ENCODE results near the gene ARID1A. TPM values are rescaled to one million over a fixed set of nuclear protein-coding genes. Genes with fewer than 3 reads are reported as not detected.
"Not testable (repeated sequence)": the region's sequence is repeated elsewhere in the genome, so short reads cannot be mapped to it uniquely, and the experiment has no call there.

ARID1A gene
- polyA plus RNA-seq, 3 donors, result 6.6 to 84.4 (median 9.5) TPM

DNA sequence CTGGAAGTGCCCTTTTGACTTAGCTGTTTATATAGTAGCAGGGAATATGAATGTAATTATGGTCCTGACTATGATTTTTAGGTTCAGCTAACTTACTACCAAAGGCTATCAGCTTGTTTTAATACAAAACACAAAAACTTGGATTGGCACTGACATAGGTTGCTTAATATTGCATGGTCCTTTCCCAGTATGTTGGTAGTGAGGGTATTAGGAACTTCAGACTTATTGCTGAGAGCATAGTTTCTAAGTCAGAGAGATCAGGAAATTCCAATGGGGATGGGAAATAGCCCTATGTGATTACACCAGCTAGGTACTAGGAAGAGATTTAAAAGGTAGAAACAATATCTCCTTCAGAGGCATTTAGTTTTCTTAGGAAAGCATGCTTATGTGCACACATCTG is 7.7 kb downstream of the ARID1A start:
- no peaks in the 10 kb centered on the region for H3K27me3 ChIP-seq (ENCODE audit: control insufficient read depth in 2 of 2, insufficient read depth in 2 of 2, low read length in 2 of 2)
- no peak overlapping the region for H3K4me2 ChIP-seq (replicated peaks; ENCODE audit: extremely low read depth, low read length, poor library complexity, severe bottlenecking)
- H4K20me1 ChIP-seq (ENCODE audit: insufficient read depth, low read length), result peaks cover 100% of the 10 kb centered on the region
- Mint-ChIP-seq H3K4me3 (no peak overlapping the region), H3K36me3 (peaks cover 5 to 17% of the 10 kb centered on the region in 2 donors), H3K9me3 (no peaks in the 10 kb centered on the region), H3K4me1 (peaks cover 31% of the 10 kb centered on the region), H3K27ac (no peak overlapping the region), H3K27me3 (ENCODE audit: low read depth in 3 of 3) (peaks cover 0 to 2% (median 0%) of the 10 kb centered on the region in 3 donors)
- no peak overlapping the region for H3K4me3 ChIP-seq (replicated peaks in 1 of 3; ENCODE audit: low read depth in 2 of 3, low read length in 3 of 3)
- peak overlapping the region in 1 of 2 donors; percentile 52 for H3K27ac ChIP-seq (ENCODE audit: low read depth in 1 of 2, low read length in 2 of 2)
- peaks cover 7 to 9% of the 10 kb centered on the region in 2 donors for H3K36me3 ChIP-seq (replicated peaks in 1 of 2; ENCODE audit: control insufficient read depth in 1 of 2, insufficient read depth in 2 of 2, low read length in 2 of 2)
- H2AFZ ChIP-seq (ENCODE audit: insufficient read depth, low read depth, low read length, poor library complexity, severe bottlenecking), result no peak overlapping the region
- TF ChIP-seq, protein P1, sequence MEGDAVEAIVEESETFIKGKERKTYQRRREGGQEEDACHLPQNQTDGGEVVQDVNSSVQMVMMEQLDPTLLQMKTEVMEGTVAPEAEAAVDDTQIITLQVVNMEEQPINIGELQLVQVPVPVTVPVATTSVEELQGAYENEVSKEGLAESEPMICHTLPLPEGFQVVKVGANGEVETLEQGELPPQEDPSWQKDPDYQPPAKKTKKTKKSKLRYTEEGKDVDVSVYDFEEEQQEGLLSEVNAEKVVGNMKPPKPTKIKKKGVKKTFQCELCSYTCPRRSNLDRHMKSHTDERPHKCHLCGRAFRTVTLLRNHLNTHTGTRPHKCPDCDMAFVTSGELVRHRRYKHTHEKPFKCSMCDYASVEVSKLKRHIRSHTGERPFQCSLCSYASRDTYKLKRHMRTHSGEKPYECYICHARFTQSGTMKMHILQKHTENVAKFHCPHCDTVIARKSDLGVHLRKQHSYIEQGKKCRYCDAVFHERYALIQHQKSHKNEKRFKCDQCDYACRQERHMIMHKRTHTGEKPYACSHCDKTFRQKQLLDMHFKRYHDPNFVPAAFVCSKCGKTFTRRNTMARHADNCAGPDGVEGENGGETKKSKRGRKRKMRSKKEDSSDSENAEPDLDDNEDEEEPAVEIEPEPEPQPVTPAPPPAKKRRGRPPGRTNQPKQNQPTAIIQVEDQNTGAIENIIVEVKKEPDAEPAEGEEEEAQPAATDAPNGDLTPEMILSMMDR (IDR thresholded peaks at IDR 0.05), result no peak
- H3K79me2 ChIP-seq (ENCODE audit: insufficient read depth, low read length), result peaks cover 100% of the 10 kb centered on the region
- intact Hi-C loops (cut with micrococcal nuclease), result no loop called here
- no peaks in the 10 kb centered on the region for H3K9me3 ChIP-seq (replicated peaks in 1 of 2; ENCODE audit: control insufficient read depth in 1 of 2, insufficient read depth in 1 of 2, low read length in 2 of 2)
- no peak overlapping the region for H3K9ac ChIP-seq (ENCODE audit: insufficient read depth, low read length, poor library complexity, severe bottlenecking)
- peaks cover 90 to 95% of the 10 kb centered on the region in 2 donors for H3K4me1 ChIP-seq (ENCODE audit: control insufficient read depth in 1 of 2, insufficient read depth in 2 of 2, low read length in 2 of 2)
- no peak for DNase-seq

DNA sequence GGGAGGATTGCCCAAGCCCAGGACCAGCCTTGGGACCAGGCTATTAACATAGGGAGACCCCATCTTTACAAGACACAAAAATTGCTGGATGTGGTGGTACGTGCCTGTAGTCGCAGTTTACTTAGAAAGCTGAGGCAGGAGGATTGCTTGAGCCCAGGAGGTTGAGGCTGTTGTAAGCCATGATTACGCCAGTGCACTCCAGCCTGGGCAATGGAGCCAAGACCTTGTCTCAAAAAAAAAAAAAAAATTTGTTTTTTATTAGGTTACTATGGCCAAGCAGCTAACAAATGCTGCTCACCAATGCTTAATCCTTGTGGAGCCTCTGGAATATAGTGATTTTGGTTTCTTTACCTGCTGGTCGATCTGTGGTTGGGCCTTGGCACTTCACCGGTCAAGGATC is 8.8 kb downstream of the ARID1A start:
- intact Hi-C loops (cut with micrococcal nuclease), result no loop called here
- Mint-ChIP-seq H3K9me3 (no peaks in the 10 kb centered on the region), H3K27me3 (ENCODE audit: low read depth in 3 of 3) (peaks cover 0 to 2% (median 0%) of the 10 kb centered on the region in 3 donors), H3K4me1 (peaks cover 34% of the 10 kb centered on the region), H3K4me3 (peak overlapping the region in 1 of 2 donors; percentile 39), H3K27ac (peak overlapping the region in 5 of 7 donors; percentile 14 to 63 (median 40)), H3K36me3 (peaks cover 12 to 27% of the 10 kb centered on the region in 2 donors)
- H3K4me1 ChIP-seq (ENCODE audit: control insufficient read depth in 1 of 2, insufficient read depth in 2 of 2, low read length in 2 of 2), result peaks cover 80 to 84% of the 10 kb centered on the region in 2 donors
- peaks cover 100% of the 10 kb centered on the region for H4K20me1 ChIP-seq (ENCODE audit: insufficient read depth, low read length)
- no peak overlapping the region for H3K4me3 ChIP-seq (replicated peaks in 1 of 3; ENCODE audit: low read depth in 2 of 3, low read length in 3 of 3)
- peaks cover 100% of the 10 kb centered on the region for H3K79me2 ChIP-seq (ENCODE audit: insufficient read depth, low read length)
- H2AFZ ChIP-seq (ENCODE audit: insufficient read depth, low read depth, low read length, poor library complexity, severe bottlenecking), result no peak overlapping the region
- no peak overlapping the region for H3K9ac ChIP-seq (ENCODE audit: insufficient read depth, low read length, poor library complexity, severe bottlenecking)
- H3K36me3 ChIP-seq (replicated peaks in 1 of 2; ENCODE audit: control insufficient read depth in 1 of 2, insufficient read depth in 2 of 2, low read length in 2 of 2), result peaks cover 16 to 18% of the 10 kb centered on the region in 2 donors
- peak overlapping the region in 1 of 2 donors; percentile 52 for H3K27ac ChIP-seq (ENCODE audit: low read depth in 1 of 2, low read length in 2 of 2)
- 93% methylated on average over 5 of the region's 5 CpGs for WGBS (ENCODE audit: insufficient coverage)
- H3K4me2 ChIP-seq (replicated peaks; ENCODE audit: extremely low read depth, low read length, poor library complexity, severe bottlenecking), result no peak overlapping the region
- no peaks in the 10 kb centered on the region for H3K9me3 ChIP-seq (replicated peaks in 1 of 2; ENCODE audit: control insufficient read depth in 1 of 2, insufficient read depth in 1 of 2, low read length in 2 of 2)
- DNase-seq, result no peak
- no peaks in the 10 kb centered on the region for H3K27me3 ChIP-seq (ENCODE audit: control insufficient read depth in 2 of 2, insufficient read depth in 2 of 2, low read length in 2 of 2)
- TF ChIP-seq, protein P1 (IDR thresholded peaks at IDR 0.05), result no peak

DNA sequence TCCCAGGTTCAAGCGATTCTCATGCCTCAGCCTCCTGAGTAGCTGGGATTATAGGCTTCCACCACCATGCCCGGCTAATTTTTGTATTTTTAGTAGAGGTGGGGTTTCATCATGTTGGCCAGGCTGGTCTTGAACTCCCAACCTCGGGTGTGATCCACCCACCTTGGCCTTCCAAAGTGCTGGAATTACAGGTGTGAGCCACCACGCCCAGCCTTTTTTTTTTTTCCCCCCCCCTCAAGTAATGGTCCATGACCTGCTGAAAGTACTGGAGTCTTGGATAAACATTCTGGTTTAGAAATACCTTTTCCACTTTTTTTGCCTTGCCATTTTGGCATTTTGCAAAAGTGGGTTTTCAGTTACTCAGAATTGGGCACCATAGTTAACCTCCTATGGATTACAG is 9.4 kb downstream of the ARID1A start:
- H2AFZ ChIP-seq (ENCODE audit: insufficient read depth, low read depth, low read length, poor library complexity, severe bottlenecking); H3K27me3 ChIP-seq (ENCODE audit: control insufficient read depth in 2 of 2, insufficient read depth in 2 of 2, low read length in 2 of 2); H3K27me3 Mint-ChIP-seq (ENCODE audit: low read depth in 3 of 3); DNase-seq; H3K9me3 Mint-ChIP-seq; H3K9me3 ChIP-seq (replicated peaks in 1 of 2; ENCODE audit: control insufficient read depth in 1 of 2, insufficient read depth in 1 of 2, low read length in 2 of 2); H3K9ac ChIP-seq (ENCODE audit: insufficient read depth, low read length, poor library complexity, severe bottlenecking); intact Hi-C loops (cut with micrococcal nuclease); H3K4me3 ChIP-seq (replicated peaks in 1 of 3; ENCODE audit: low read depth in 2 of 3, low read length in 3 of 3); H3K4me3 Mint-ChIP-seq: not testable (repeated sequence)
- peak overlapping the region in 1 of 2 donors; percentile 56 for H3K27ac ChIP-seq (ENCODE audit: low read depth in 1 of 2, low read length in 2 of 2)
- Mint-ChIP-seq H3K4me1 (peaks cover 34% of the 10 kb centered on the region), H3K36me3 (peaks cover 6 to 25% of the 10 kb centered on the region in 2 donors), H3K27ac (peak overlapping the region in 3 of 7 donors; percentile 17 to 72 (median 40))
- H3K4me1 ChIP-seq (ENCODE audit: control insufficient read depth in 1 of 2, insufficient read depth in 2 of 2, low read length in 2 of 2), result peaks cover 74 to 78% of the 10 kb centered on the region in 2 donors
- peaks cover 100% of the 10 kb centered on the region for H3K79me2 ChIP-seq (ENCODE audit: insufficient read depth, low read length)
- H4K20me1 ChIP-seq (ENCODE audit: insufficient read depth, low read length), result peaks cover 100% of the 10 kb centered on the region
- no CpG with 5 or more reads among the region's 4 CpGs for WGBS (ENCODE audit: insufficient coverage)
- H3K4me2 ChIP-seq (replicated peaks; ENCODE audit: extremely low read depth, low read length, poor library complexity, severe bottlenecking), result peak overlapping the region; percentile 15
- peaks cover 13 to 22% of the 10 kb centered on the region in 2 donors for H3K36me3 ChIP-seq (replicated peaks in 1 of 2; ENCODE audit: control insufficient read depth in 1 of 2, insufficient read depth in 2 of 2, low read length in 2 of 2)
